Nephron progenitor cell (in vitro differentiated cells): Measurements from ENCODE around the gene TCERG1L.

Experiments
- DNase-seq: peaks from one replicate; pipeline ENCODE4 v3.0.0; 2021
- H3K27ac Mint-ChIP-seq: 2 replicates; pipeline ENCODE4 v1.8.0; 2021; ENCODE audit warnings: mild to moderate bottlenecking, moderate library complexity, mixed read lengths
- H3K27me3 Mint-ChIP-seq: 2 replicates; pipeline ENCODE4 v1.8.0; 2021; ENCODE audit warnings: mild to moderate bottlenecking, low read depth, mixed read lengths; ENCODE audit not compliant: poor library complexity
- H3K36me3 Mint-ChIP-seq: 2 replicates; pipeline ENCODE4 v1.8.0; 2021; ENCODE audit warnings: low read depth, mixed read lengths
- H3K4me1 Mint-ChIP-seq: 2 replicates; pipeline ENCODE4 v1.8.0; 2021; ENCODE audit warnings: mixed read lengths
- H3K4me3 Mint-ChIP-seq: 2 replicates; pipeline ENCODE4 v1.8.0; 2021; ENCODE audit warnings: mild to moderate bottlenecking, moderate library complexity, mixed read lengths
- H3K9me3 Mint-ChIP-seq: 2 replicates; pipeline ENCODE4 v1.8.0; 2021; ENCODE audit warnings: mild to moderate bottlenecking, moderate library complexity, mixed read lengths
- CTCF ChIP-seq: fragments of 200-600 bp; sonication (generic); IDR thresholded peaks from 2 replicates; pipeline ENCODE4 v1.5.0; 2021; ENCODE audit warnings: antibody characterized with exemption

The TCERG1L gene

GRCh38 chr10:131320860-131321604, 9.5 kb upstream of the TCERG1L start:
- Mint-ChIP-seq H3K27ac (no peak overlapping the region), H3K9me3 (no peaks in the 10 kb centered on the region), H3K4me3 (no peak overlapping the region), H3K27me3 (peaks cover 63% of the 10 kb centered on the region), H3K36me3 (no peaks in the 10 kb centered on the region), H3K4me1 (no peaks in the 10 kb centered on the region)
- no peak for DNase-seq
- no peak for TF ChIP-seq CTCF

GRCh38 chr10:131318814-131319213, 7.3 kb upstream of the TCERG1L start:
- Mint-ChIP-seq H3K27me3 (peaks cover 66% of the 10 kb centered on the region), H3K27ac (no peak overlapping the region), H3K4me3 (no peak overlapping the region), H3K4me1 (no peaks in the 10 kb centered on the region), H3K36me3 (no peaks in the 10 kb centered on the region), H3K9me3 (no peaks in the 10 kb centered on the region)
- no peak for TF ChIP-seq CTCF
- DNase-seq: no peak

- no peak overlapping the region for H3K27ac Mint-ChIP-seq
- peaks cover 68% of the 10 kb centered on the region for H3K27me3 Mint-ChIP-seq
- DNase-seq: no peak
- H3K9me3 Mint-ChIP-seq: no peaks in the 10 kb centered on the region
- H3K4me3 Mint-ChIP-seq: no peak overlapping the region
- H3K4me1 Mint-ChIP-seq: no peaks in the 10 kb centered on the region
- no peak for TF ChIP-seq CTCF
- H3K36me3 Mint-ChIP-seq: no peaks in the 10 kb centered on the region
Measured at GRCh38 chr10:131318291-131318690, 6.8 kb upstream of the TCERG1L start.

GRCh38 chr10:131316321-131317075, 5.0 kb upstream of the TCERG1L start:
- no peak overlapping the region for H3K27ac Mint-ChIP-seq
- peaks cover 7% of the 10 kb centered on the region for H3K4me1 Mint-ChIP-seq
- TF ChIP-seq CTCF: no peak
- no peaks in the 10 kb centered on the region for H3K36me3 Mint-ChIP-seq
- DNase-seq: no peak
- no peaks in the 10 kb centered on the region for H3K9me3 Mint-ChIP-seq
- no peak overlapping the region for H3K4me3 Mint-ChIP-seq
- H3K27me3 Mint-ChIP-seq: peaks cover 68% of the 10 kb centered on the region

- Mint-ChIP-seq H3K36me3 (no peaks in the 10 kb centered on the region), H3K4me3 (no peak overlapping the region), H3K27ac (no peak overlapping the region), H3K9me3 (no peaks in the 10 kb centered on the region), H3K4me1 (peaks cover 7% of the 10 kb centered on the region), H3K27me3 (peaks cover 65% of the 10 kb centered on the region)
- TF ChIP-seq CTCF: no peak
- DNase-seq: no peak
Measured at GRCh38 chr10:131315344-131315743, 3.8 kb upstream of the TCERG1L start.
